Activated CD8-positive, alpha-beta memory T cell treated with anti-CD3 and anti-CD28 coated beads, Interleukin-2, amount 50 U/mL, for 1 hour (primary cell): ENCODE results near the gene KRTAP25-1.

Experiments
- DNase-seq: peaks from one replicate; pipeline ENCODE4 v3.0.0-alpha.2; 2020; ENCODE audit errors: extremely low read depth

Gene KRTAP25-1

DNA sequence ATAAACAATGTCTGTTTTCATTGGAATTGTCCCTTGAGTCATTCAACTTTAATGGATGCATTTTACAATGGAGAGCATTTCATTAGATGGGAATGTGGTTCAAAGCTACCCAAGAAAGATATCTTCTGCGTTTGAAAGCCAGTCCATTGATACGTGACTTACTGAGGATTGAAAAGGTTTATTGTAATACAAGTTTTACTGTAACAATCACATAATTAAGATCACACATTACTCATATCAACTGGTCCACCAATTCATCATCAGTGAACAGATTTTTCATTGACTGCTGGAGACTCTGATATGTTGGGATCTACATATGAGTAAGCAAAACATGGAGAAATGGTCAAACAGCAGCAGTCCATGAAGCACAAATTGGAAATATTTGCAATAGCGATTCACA, 39.4 kb downstream of the KRTAP25-1 start:
- DNase-seq = no peak

DNA sequence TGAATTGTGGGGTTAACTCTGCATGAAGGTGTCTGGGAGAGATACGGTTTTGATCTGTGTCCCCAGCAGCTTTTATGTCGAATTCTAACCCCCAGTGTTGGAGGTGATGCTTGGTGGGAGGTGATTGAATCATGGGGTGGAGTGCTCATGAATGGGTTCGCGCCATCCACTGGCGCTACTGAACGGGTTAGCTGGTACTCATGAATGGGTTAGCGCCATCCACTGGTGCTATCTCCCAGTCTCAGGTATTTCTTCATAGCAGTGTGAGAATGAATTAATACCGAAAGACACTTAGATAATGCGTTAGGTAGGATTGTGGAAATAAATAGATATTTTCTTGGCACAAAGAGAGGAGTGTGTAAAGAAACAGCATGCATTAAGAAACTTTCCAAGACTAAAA, 40.5 kb downstream of the KRTAP25-1 start:
- no peak for DNase-seq

DNA sequence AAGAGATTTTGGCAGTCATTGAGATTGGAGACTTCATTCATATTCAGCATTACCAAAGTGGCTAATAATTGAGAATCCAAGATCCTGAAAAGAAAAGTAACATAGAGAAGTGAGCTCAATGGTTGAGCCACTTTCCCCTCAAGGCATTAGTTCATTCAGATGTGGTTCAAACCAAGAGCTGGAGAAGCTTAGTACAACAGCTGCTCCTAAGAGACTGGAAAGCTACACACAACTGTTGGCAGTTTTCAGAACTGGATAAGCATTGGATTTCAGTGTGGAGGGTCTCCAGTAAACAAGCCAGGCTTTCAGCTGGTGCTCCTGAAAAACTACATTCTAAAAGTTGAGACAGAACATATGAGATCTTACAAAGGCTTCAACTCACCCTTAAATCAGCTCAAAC, 44.3 kb downstream of the KRTAP25-1 start:
- no peak for DNase-seq

DNA sequence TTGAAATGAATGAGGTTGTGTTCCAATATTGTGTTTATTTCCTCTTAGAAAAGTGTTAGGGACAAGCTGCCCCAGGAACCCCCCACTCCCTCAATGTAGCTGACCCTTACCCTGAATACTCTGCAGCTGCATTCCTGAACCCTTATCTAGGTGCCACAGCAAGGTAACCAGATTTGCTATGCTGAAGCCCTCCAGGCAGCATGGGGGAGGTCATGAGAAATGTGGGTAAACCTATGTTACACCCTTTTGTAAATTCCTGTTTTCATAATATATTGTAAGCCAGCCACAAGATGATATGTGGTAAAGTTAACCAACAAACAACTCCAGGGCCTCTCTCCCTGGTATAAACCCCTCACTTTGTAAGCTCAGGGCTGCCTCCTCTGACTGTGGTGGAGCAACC, 45.6 kb downstream of the KRTAP25-1 start:
- DNase-seq = no peak

DNA sequence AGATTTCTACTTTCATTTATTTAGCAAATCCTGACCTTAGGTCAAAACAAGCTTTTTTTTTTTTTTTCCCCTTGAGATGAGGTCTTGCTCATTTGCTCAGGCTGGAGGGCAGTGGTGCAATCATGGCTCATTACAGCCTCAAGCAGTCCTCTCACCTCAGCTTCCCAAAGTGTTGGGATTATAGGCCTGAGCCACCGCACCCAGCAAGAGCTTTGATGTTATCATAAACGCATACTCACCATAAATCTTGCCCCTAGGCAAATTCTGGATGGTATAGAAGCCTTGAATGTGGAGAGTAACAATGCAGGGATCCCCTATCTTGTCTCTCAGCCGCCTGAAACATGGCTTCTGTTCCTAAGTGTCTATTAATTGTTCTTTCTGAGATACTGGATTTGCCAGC, 48.7 kb downstream of the KRTAP25-1 start:
- no peak for DNase-seq
